ENCODE results near the gene NANOGP8.

The NANOGP8 gene

DNA sequence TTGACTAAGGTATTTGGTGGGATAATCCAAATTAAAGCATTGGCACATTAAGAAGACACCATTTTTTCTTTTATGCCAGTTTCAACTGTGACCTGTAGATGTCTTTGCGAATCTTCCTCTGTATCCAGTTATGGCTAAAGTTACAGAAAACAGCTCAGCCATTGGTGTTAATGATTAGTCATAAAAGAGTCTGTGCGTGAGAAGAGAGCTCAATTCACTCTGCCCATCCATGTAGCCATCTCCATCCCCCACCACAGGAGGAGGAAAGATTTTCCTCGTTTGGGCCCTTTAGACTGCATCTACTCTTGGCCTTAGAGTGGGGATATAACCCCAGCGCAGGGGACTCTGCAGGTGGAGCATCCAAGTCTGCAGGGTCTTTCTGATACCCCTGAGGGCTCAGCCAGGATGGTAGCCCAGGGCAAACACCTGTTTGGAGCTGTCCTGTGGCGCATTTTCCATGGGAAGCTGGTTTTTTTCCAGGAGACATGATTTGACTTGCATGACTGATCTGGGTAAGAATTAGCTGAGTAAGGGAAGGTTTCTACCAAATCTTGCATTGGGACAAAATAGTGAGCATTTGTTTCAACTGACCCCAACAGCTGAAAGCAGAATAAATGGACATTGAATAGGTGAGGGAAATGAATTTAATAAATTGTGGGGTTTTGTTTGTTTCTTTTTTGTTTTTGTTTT is 29.5 kb downstream of the NANOGP8 start:
- DNase-seq = no peak

- no peak for DNase-seq
These were observed 30.7 kb downstream of the NANOGP8 start for GRCh38 chr15:35054380-35054779.

DNA sequence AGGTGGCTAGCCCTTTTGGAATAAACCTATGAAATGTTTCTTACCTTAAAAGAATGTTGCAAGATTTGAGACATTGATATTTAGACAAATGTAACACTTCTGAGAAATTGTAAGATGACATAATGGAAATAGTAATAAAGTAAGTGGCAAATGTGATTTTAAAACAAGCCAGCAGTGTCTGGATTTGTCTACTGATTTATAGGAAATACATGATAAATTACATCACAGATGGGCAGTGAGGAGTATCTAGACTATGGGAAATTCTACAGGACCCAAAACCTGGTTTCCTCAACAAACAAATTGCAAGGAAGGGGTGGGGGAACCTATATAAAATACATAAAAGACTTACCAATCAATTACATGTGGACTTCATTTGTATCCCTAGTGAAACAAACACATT is 37.1 kb downstream of the NANOGP8 start:
- no peak for DNase-seq

DNA sequence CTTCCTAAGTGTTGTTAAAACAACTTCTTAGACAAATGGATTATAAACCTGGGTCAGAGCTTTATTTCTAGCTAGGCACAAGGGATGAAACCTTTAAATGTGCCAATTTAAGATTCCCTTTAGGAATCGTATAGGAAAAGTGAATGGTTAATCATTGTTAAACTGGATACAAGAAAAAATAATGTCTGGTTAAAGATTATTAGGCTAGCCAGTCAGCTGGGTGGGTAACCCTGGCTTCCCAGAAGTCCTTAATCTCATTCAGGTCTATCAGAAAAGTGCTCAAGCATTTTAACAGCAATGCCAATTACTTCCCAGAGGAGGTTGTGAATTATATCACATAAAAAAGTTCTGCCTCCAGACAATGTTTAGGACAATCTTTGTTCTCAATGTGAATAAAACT is 37.6 kb downstream of the NANOGP8 start:
- no peak for DNase-seq

GRCh38 chr15:35043373-35044095 is 41.6 kb downstream of the NANOGP8 start:
- DNase-seq = no peak

DNA sequence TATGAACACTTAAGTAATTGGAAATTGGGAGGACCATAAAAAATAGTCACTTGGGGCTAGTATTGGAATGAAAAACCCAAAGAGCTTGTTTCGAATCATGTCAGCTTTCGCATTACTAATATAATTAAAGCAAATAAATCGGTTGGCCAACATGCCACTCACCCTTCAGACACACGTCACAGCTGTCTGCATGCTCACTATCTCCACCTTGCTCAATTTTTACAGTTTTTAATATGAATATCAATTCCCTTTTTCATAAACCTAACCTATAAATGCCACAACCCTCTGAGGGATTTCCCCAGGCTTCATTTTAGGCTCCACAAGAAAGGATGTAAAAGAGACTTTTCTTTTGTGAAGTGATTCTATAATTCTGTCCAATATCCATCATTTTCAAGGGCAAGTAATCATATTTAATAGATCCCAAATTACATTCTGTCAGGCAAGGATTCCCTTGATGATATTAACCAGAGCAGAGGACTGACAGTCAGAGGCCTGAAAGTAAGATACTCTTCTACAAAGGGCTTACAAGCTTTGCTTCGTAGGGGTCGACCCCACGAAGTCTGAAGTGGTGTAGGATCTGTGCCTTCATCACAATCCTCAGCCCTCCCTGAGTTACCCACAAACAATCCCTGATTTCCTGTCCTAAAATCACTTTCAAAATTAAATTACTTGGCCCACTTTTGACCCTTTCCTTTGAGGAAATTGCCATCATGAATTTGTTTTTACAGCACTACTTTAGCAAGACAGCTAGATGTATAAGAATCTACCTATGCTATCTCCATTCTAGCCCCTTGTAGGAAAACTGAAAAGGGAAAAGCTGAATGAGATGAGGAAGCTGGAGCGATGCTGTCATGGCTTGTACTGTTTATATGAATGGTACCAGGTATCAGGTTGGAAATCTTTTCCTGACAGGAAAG is 44.5 kb downstream of the NANOGP8 start:
- no peak for DNase-seq

DNA sequence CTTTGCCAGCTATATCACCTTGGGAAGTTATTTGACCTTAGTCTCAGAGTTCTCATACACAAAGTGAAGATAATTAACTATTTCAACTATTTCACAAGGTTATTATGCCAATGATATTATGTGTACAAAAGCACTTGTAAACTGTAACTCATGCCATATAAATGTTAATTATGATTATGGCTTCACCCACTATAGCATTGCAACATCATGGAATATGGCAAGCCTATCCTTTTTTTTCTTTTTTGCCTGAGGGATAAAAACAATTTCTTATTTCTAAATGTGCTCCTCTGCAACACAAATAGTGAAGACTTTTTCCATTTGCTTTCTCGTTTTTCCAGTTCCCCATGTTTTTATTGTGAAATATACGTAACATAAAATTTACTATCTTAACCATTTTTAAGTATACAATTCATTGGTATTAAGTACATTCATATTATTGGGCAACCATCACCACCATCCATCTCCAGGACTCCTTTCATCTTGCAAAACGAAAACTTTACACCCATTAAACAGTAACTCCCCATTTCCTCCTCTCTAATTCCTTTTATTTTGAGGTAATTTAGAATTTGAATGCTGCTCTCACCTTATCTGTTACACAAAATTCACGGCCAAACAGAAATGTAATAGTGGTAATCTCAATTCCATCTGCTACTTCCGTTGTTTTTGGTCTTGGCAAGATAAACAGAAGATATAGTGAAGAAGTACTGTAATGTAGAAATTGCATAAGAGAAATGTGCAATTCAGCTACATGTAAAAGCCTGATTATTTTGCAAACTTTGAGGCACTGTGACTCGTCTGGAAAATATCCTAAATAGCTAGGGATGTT is 46.3 kb downstream of the NANOGP8 start:
- DNase-seq = no peak

Measured in DMS 273 treated with DMSO at 0.1 percent for 48 hours (cell line).